H9 (cell line): Measurements from ENCODE around the gene RPRD2. TPM values are rescaled to one million over a fixed set of nuclear protein-coding genes. Genes with fewer than 3 reads are reported as not detected.

Experiments used
- DNase-seq: peaks from one replicate; pipeline ENCODE4 v3.0.0-alpha.2; 2017
- H2AFZ ChIP-seq: one replicate; pipeline ENCODE4 v1.6.1; 2013; ENCODE audit warnings: mild to moderate bottlenecking, low read length, control low read depth, moderate library complexity
- H2AK5ac ChIP-seq: 2 replicates; pipeline ENCODE4 v1.6.1; 2013; ENCODE audit warnings: low read length, control low read depth, mixed read lengths; ENCODE audit not compliant: insufficient read length
- H2BK120ac ChIP-seq: one replicate; pipeline ENCODE4 v1.6.1; 2013; ENCODE audit warnings: low read depth, mild to moderate bottlenecking, low read length, control low read depth, inconsistent platforms; ENCODE audit not compliant: poor library complexity, severe bottlenecking
- H2BK12ac ChIP-seq: 2 replicates; pipeline ENCODE4 v1.6.1; 2013; ENCODE audit warnings: low read length, control low read depth, mixed read lengths, low read depth; ENCODE audit not compliant: insufficient read length
- H2BK15ac ChIP-seq: 2 replicates; pipeline ENCODE4 v1.6.1; 2013; ENCODE audit warnings: low read depth, low read length, control low read depth
- H2BK20ac ChIP-seq: one replicate; pipeline ENCODE4 v1.6.1; 2013; ENCODE audit warnings: low read depth, mild to moderate bottlenecking, low read length, control low read depth, inconsistent platforms; ENCODE audit not compliant: poor library complexity, severe bottlenecking
- H2BK5ac ChIP-seq: 2 replicates; pipeline ENCODE4 v1.6.1; 2013; ENCODE audit warnings: low read length, control low read depth, mixed read lengths; ENCODE audit not compliant: insufficient read length
- H3K14ac ChIP-seq: 2 replicates; pipeline ENCODE4 v1.6.1; 2013; ENCODE audit warnings: low read length, control low read depth; ENCODE audit not compliant: insufficient read depth
- H3K18ac ChIP-seq: 2 replicates; pipeline ENCODE4 v1.6.1; 2013; ENCODE audit warnings: low read depth, mild to moderate bottlenecking, mixed read lengths, low read length, control low read depth; ENCODE audit not compliant: insufficient read length
- H3K23ac ChIP-seq: 2 replicates; pipeline ENCODE4 v1.6.1; 2013; ENCODE audit warnings: low read length, control low read depth, mixed read lengths, low read depth; ENCODE audit not compliant: insufficient read length
- H3K23me2 ChIP-seq: 2 replicates; pipeline ENCODE4 v1.6.1; 2013; ENCODE audit warnings: low read depth, mild to moderate bottlenecking, mixed read lengths, low read length, control low read depth; ENCODE audit not compliant: insufficient read length, poor library complexity, severe bottlenecking
- H3K27ac ChIP-seq: 2 replicates; pipeline ENCODE4 v1.5.1; 2013; ENCODE audit warnings: low read length, control low read depth, mixed read lengths, low read depth; ENCODE audit not compliant: insufficient read length
- H3K27me3 ChIP-seq: 2 replicates; pipeline ENCODE4 v1.6.1; 2013; ENCODE audit warnings: low read length, control low read depth, inconsistent platforms; ENCODE audit not compliant: insufficient read depth
- H3K4ac ChIP-seq: 2 replicates; pipeline ENCODE4 v1.6.1; 2013; ENCODE audit warnings: low read depth, mild to moderate bottlenecking, control low read depth, inconsistent platforms, low read length, moderate library complexity
- H3K4me1 ChIP-seq: 2 replicates; pipeline ENCODE4 v1.6.1; 2013; ENCODE audit warnings: low read length, control low read depth, inconsistent platforms; ENCODE audit not compliant: insufficient read depth
- H3K4me2 ChIP-seq: 2 replicates; pipeline ENCODE4 v1.6.1; 2013; ENCODE audit warnings: low read length, control low read depth, mixed read lengths; ENCODE audit not compliant: insufficient read length, insufficient read depth
- H3K56ac ChIP-seq: 2 replicates; pipeline ENCODE4 v1.6.1; 2013; ENCODE audit warnings: low read depth, mild to moderate bottlenecking, mixed read lengths, low read length, control low read depth; ENCODE audit not compliant: insufficient read length
- H3K79me1 ChIP-seq: 2 replicates; pipeline ENCODE4 v1.6.1; 2013; ENCODE audit warnings: low read depth, mild to moderate bottlenecking, moderate library complexity, low read length, control low read depth, inconsistent platforms; ENCODE audit not compliant: insufficient read depth, poor library complexity, severe bottlenecking
- H3K79me2 ChIP-seq: 2 replicates; pipeline ENCODE4 v1.6.1; 2013; ENCODE audit warnings: low read length, control low read depth, inconsistent platforms; ENCODE audit not compliant: insufficient read depth
- H3K9ac ChIP-seq: 2 replicates; pipeline ENCODE4 v1.6.1; 2013; ENCODE audit warnings: low read length, control low read depth, mixed read lengths; ENCODE audit not compliant: insufficient read length; ENCODE audit errors: extremely low read depth
- H3K9me3 ChIP-seq: one replicate; pipeline ENCODE4 v1.6.1; 2013; ENCODE audit warnings: low read depth, low read length, inconsistent platforms; ENCODE audit not compliant: control insufficient read depth
- H3T11ph ChIP-seq: one replicate; pipeline ENCODE4 v1.6.1; 2013; ENCODE audit warnings: mild to moderate bottlenecking, low read length, control low read depth, inconsistent platforms
- H4K20me1 ChIP-seq: one replicate; pipeline ENCODE4 v1.6.1; 2013; ENCODE audit not compliant: control insufficient read depth, insufficient read length, insufficient read depth
- H4K5ac ChIP-seq: 2 replicates; pipeline ENCODE4 v1.6.1; 2013; ENCODE audit warnings: low read depth, mild to moderate bottlenecking, mixed read lengths, low read length, control low read depth; ENCODE audit not compliant: insufficient read length
- H4K8ac ChIP-seq: replicated peaks from 2 replicates; pipeline ENCODE4 v1.6.1; 2013; ENCODE audit warnings: low read length, control low read depth, mixed read lengths, low read depth; ENCODE audit not compliant: insufficient read length
- H4K91ac ChIP-seq: 2 replicates; pipeline ENCODE4 v1.6.1; 2013; ENCODE audit warnings: low read depth, mild to moderate bottlenecking, moderate library complexity, mixed read lengths, low read length, control low read depth; ENCODE audit not compliant: insufficient read length
- H3K27ac Mint-ChIP-seq, 3 experiments: 2 replicates in 2 of 3; 3 replicates in 1 of 3; pipeline ENCODE4 v1.8.0; 2020 to 2021; ENCODE audit warnings: mixed read lengths in 3 of 3, mild to moderate bottlenecking in 1 of 3, moderate library complexity in 1 of 3
- H3K27me3 Mint-ChIP-seq: 2 replicates; pipeline ENCODE4 v1.8.0; 2021; ENCODE audit warnings: low read depth, mild to moderate bottlenecking, moderate library complexity, mixed read lengths
- H3K36me3 Mint-ChIP-seq, 3 experiments: 2 replicates in 2 of 3; 3 replicates in 1 of 3; pipeline ENCODE4 v1.8.0; 2020 to 2021; ENCODE audit warnings: low read depth in 3 of 3, mixed read lengths in 3 of 3; ENCODE audit not compliant: insufficient read depth in 1 of 3
- H3K4me1 Mint-ChIP-seq, 2 experiments: 2 replicates each; pipeline ENCODE4 v1.8.0; 2020; ENCODE audit warnings: mixed read lengths in 2 of 2
- H3K4me3 Mint-ChIP-seq, 2 experiments: 2 replicates in 1 of 2; 3 replicates in 1 of 2; pipeline ENCODE4 v1.8.0; 2020 to 2021; ENCODE audit warnings: mild to moderate bottlenecking in 2 of 2, mixed read lengths in 2 of 2, moderate library complexity in 1 of 2
- H3K9me3 Mint-ChIP-seq, 2 experiments: 2 replicates in 1 of 2; 3 replicates in 1 of 2; pipeline ENCODE4 v1.8.0; 2020; ENCODE audit warnings: mild to moderate bottlenecking in 2 of 2, mixed read lengths in 2 of 2, moderate library complexity in 1 of 2
- WGBS: extraction: QIAGEN DNeasy Blood & Tissue Kit; methylation state at CpG from one replicate; pipeline ENCODE4 v1.1.7; 2013; ENCODE audit warnings: missing lambda C conversion rate, low lambda C conversion rate, mixed read lengths; ENCODE audit not compliant: insufficient read length; ENCODE audit errors: extremely low coverage; 5-methylcytosine and 5-hydroxymethylcytosine counted together
- total RNA-seq: library from RNA; stranded (reverse); gene quantifications from 2 replicates; pipeline ENCODE4 v1.2.1, GENCODE V29; 2021
- TF ChIP-seq, protein P1 (sequence below): fragments of 200-600 bp; sonication (generic); conservative IDR thresholded peaks from 3 replicates; pipeline ENCODE4 v1.8.0; 2021; ENCODE audit warnings: antibody characterized with exemption, mild to moderate bottlenecking

The RPRD2 gene
- total RNA-seq, 1 experiment from 2014 or later, result 39.0 TPM

DNA sequence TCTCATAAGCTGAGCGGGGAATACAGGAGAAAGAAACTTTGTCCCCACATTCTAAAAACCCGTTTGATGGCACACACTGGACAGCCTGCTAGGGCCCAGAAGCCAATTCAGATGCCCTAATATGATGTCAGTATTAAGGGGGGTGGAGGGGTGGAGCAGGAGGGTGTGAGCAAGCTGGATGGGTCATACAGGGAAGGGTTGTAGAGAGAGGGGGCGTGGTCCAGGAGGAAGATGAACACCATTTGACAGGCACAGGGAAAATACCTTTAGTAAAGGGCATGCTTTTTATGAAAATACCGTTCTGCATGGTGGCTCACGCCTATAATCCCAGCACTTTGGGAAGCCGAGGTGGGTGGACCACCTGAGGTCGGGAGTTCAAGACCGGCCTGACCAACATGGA is 129.2 kb downstream of the RPRD2 start:
- Histone ChIP-seq H3K9ac (no peak overlapping the region), H3K27me3 (no peaks in the 10 kb centered on the region), H3K27ac (no peak overlapping the region), H2BK12ac (no peak overlapping the region), H3K56ac (no peak overlapping the region), H4K91ac (no peak overlapping the region), H3K9me3 (no peaks in the 10 kb centered on the region), H3T11ph (no peak overlapping the region), H3K4ac (no peak overlapping the region), H2AK5ac (no peak overlapping the region), H2BK5ac (no peak overlapping the region), H4K5ac (no peak overlapping the region), H3K18ac (no peak overlapping the region), H2AFZ (no peak overlapping the region), H2BK120ac (no peak overlapping the region), H3K4me1 (no peaks in the 10 kb centered on the region), H3K23ac (no peak overlapping the region), H2BK15ac (no peak overlapping the region), H3K14ac (no peak overlapping the region), H3K23me2 (peaks cover under 1% of the 10 kb centered on the region), H3K4me2 (no peak overlapping the region), H3K79me2 (no peaks in the 10 kb centered on the region), H3K79me1 (no peaks in the 10 kb centered on the region), H4K20me1 (no peaks in the 10 kb centered on the region), H4K8ac (no peak overlapping the region), H2BK20ac (no peak overlapping the region)
- Mint-ChIP-seq H3K36me3 (peaks cover 39 to 75% (median 74%) of the 10 kb centered on the region in 3 experiments; a peak in 6 of 7 replicates), H3K4me3 (no peak overlapping the region), H3K27me3 (no peaks in the 10 kb centered on the region), H3K27ac (no peak overlapping the region), H3K9me3 (no peaks in the 10 kb centered on the region; a peak in 1 of 5 replicates), H3K4me1 (peaks cover 0 to 3% of the 10 kb centered on the region in 2 experiments; a peak in 3 of 4 replicates)
- no peak for DNase-seq
- WGBS, result no CpG with 5 or more reads among the region's 8 CpGs
- TF ChIP-seq, protein P1, sequence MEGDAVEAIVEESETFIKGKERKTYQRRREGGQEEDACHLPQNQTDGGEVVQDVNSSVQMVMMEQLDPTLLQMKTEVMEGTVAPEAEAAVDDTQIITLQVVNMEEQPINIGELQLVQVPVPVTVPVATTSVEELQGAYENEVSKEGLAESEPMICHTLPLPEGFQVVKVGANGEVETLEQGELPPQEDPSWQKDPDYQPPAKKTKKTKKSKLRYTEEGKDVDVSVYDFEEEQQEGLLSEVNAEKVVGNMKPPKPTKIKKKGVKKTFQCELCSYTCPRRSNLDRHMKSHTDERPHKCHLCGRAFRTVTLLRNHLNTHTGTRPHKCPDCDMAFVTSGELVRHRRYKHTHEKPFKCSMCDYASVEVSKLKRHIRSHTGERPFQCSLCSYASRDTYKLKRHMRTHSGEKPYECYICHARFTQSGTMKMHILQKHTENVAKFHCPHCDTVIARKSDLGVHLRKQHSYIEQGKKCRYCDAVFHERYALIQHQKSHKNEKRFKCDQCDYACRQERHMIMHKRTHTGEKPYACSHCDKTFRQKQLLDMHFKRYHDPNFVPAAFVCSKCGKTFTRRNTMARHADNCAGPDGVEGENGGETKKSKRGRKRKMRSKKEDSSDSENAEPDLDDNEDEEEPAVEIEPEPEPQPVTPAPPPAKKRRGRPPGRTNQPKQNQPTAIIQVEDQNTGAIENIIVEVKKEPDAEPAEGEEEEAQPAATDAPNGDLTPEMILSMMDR, result no peak
